Keratinocyte (primary cell): ENCODE results near the gene CLSTN3. TPM values are rescaled to one million over a fixed set of nuclear protein-coding genes. Genes with fewer than 3 reads are reported as not detected.

Experiments
- DNase-seq: peaks from one replicate; pipeline ENCODE4 v3.0.0-alpha.2; 2011; ENCODE audit warnings: low read depth, missing footprints, low spot score
- FAIRE-seq: peaks from 2 replicates; lab custom pipeline; 2011; peaks lifted over from hg19 to GRCh38; lab: Jason Lieb, UNC
- H2AFZ ChIP-seq: 2 replicates; pipeline ENCODE4 v1.6.0; 2012; ENCODE audit warnings: low read length, control low read depth, inconsistent platforms; ENCODE audit not compliant: control insufficient read depth
- H3K27ac ChIP-seq: 2 replicates; pipeline ENCODE4 v1.5.1; 2011; ENCODE audit warnings: low read length; ENCODE audit not compliant: control insufficient read depth, insufficient read depth
- H3K27me3 ChIP-seq: 3 replicates; pipeline ENCODE4 v1.6.0; 2011; ENCODE audit warnings: low read length; ENCODE audit not compliant: control insufficient read depth, insufficient read depth; ENCODE audit errors: extremely low read depth
- H3K36me3 ChIP-seq, 2 experiments: 2 replicates in 1 of 2; 3 replicates in 1 of 2; pipeline ENCODE4 v1.5.1; 2011; ENCODE audit warnings: low read length in 2 of 2, mild to moderate bottlenecking in 1 of 2; ENCODE audit not compliant: control insufficient read depth in 2 of 2, insufficient read depth in 2 of 2; ENCODE audit errors: extremely low read depth in 1 of 2
- H3K4me1 ChIP-seq: 3 replicates; pipeline ENCODE4 v1.5.1; 2011; ENCODE audit warnings: low read length; ENCODE audit not compliant: control insufficient read depth, insufficient read depth; ENCODE audit errors: extremely low read depth
- H3K4me2 ChIP-seq: 3 replicates; pipeline ENCODE4 v1.6.0; 2011; ENCODE audit warnings: low read depth, low read length; ENCODE audit not compliant: control insufficient read depth, insufficient read depth; ENCODE audit errors: extremely low read depth
- H3K4me3 ChIP-seq, 3 experiments: fragments of 200-600 bp in 1 of 3; sonication (generic) in 1 of 3; 2 replicates in 2 of 3; 3 replicates in 1 of 3; pipeline ENCODE4 v1.5.1; 2011 to 2016; ENCODE audit warnings: low read length in 3 of 3, mild to moderate bottlenecking in 3 of 3, control low read depth in 2 of 3, inconsistent platforms in 1 of 3, low read depth in 1 of 3, mixed read lengths in 1 of 3, mixed run types in 1 of 3, moderate library complexity in 1 of 3; ENCODE audit not compliant: control insufficient read depth in 2 of 3, insufficient read depth in 2 of 3; ENCODE audit errors: extremely low read depth in 1 of 3
- H3K79me2 ChIP-seq: 2 replicates; pipeline ENCODE4 v1.6.0; 2012; ENCODE audit warnings: low read length; ENCODE audit not compliant: control insufficient read depth, insufficient read depth
- H3K9ac ChIP-seq: 3 replicates; pipeline ENCODE4 v1.6.0; 2011; ENCODE audit warnings: low read length; ENCODE audit not compliant: control insufficient read depth, insufficient read depth; ENCODE audit errors: extremely low read depth
- H3K9me1 ChIP-seq: 3 replicates; pipeline ENCODE4 v1.6.0; 2011; ENCODE audit warnings: low read length; ENCODE audit not compliant: control insufficient read depth, insufficient read depth; ENCODE audit errors: extremely low read depth
- H3K9me3 ChIP-seq: 2 replicates; pipeline ENCODE4 v1.5.1; 2012; ENCODE audit warnings: low read depth, low read length; ENCODE audit not compliant: control insufficient read depth
- H4K20me1 ChIP-seq: 3 replicates; pipeline ENCODE4 v1.6.0; 2011; ENCODE audit warnings: low read length; ENCODE audit not compliant: control insufficient read depth, insufficient read depth; ENCODE audit errors: extremely low read depth
- CTCF ChIP-seq, 3 experiments: IDR thresholded peaks in 1 of 3; conservative IDR thresholded peaks in 1 of 3; optimal IDR thresholded peaks in 1 of 3; 2 replicates in 2 of 3; 3 replicates in 1 of 3; pipeline versions ENCODE3 to v1.5.1; 2011; ENCODE audit warnings: low read length in 3 of 3, mild to moderate bottlenecking in 3 of 3, moderate library complexity in 2 of 3, control low read depth in 1 of 3, inconsistent platforms in 1 of 3; ENCODE audit not compliant: insufficient read depth in 2 of 3; ENCODE audit errors: extremely low read depth in 1 of 3
- EZH2 ChIP-seq: IDR thresholded peaks from one replicate; pipeline ENCODE4 v1.6.1; 2012; ENCODE audit warnings: inconsistent platforms, mild to moderate bottlenecking, low read length, moderate library complexity
- dilution Hi-C: fragments of 300-500 bp; cut with MboI; formaldehyde crosslinking; loops from one replicate; pipeline ENCODE4 v1.7.0; 2020; ENCODE audit warnings: low sequenced_read_pairs; ENCODE audit not compliant: extremely low pct_ligation_motif_present
- polyA minus RNA-seq, 3 experiments: library from RNA; depleted of rRNA, polyadenylated mRNA; stranded (reverse); fragments of >200 nt; gene quantifications; 1 replicate in 1 of 3; 2 replicates in 1 of 3; 3 replicates in 1 of 3; pipeline ENCODE4 v1.2.3, GENCODE V29; 2011
- polyA plus RNA-seq, 5 experiments: library from polyadenylated mRNA; depleted of rRNA in 3 of 5; stranded (reverse) in 3 of 5; stranded (forward) in 1 of 5; unstranded in 1 of 5; fragments of >200 nt; gene quantifications; 1 replicate in 1 of 5; 2 replicates in 3 of 5; 3 replicates in 1 of 5; pipeline versions ENCODE4 v1.2.1 to v1.2.3, GENCODE V29; 2011 to 2012; ENCODE audit warnings: missing spikeins in 2 of 5, low read depth in 1 of 5, low replicate concordance in 1 of 5

The CLSTN3 gene
- 12.8 to 21.6 TPM (median 15.2 TPM) in 3 replicates for polyA plus RNA-seq
- 16.6 TPM for polyA plus RNA-seq (2011; ENCODE audit: low read depth)
- polyA plus RNA-seq (2011; cell fraction: cytosol; rRNA removed) = 2.5 and 3.4 TPM in 2 replicates
- polyA plus RNA-seq (2011; cell fraction: nucleus; rRNA removed) = 81.1 and 81.9 TPM in 2 replicates
- polyA plus RNA-seq (2012; ENCODE audit: low replicate concordance) = 9.6 and 9.8 TPM in 2 replicates
- polyA minus RNA-seq = 21.6 to 63.8 TPM (median 42.5 TPM) in 3 replicates
- 25.5 TPM for polyA minus RNA-seq (2011; cell fraction: cytosol; rRNA and poly(A)+ RNA removed)
- 35.0 and 60.0 TPM in 2 replicates for polyA minus RNA-seq (2011; cell fraction: nucleus; rRNA and poly(A)+ RNA removed)

- no peak for FAIRE-seq
- Histone ChIP-seq H3K4me3 (peak within 1 kb of the TSS; percentile 65 to 74 (median 74)), H3K36me3 (peaks cover 3 to 14% of the 10 kb centered on the region in 2 experiments), H3K9me1 (no peaks in the 10 kb centered on the region), H2AFZ (peak within 1 kb of the TSS; percentile 73), H3K4me2 (peak within 1 kb of the TSS; percentile 95), H3K27ac (peak within 1 kb of the TSS; percentile 8), H3K9me3 (no peaks in the 10 kb centered on the region), H3K4me1 (peaks cover 18% of the 10 kb centered on the region), H4K20me1 (peaks cover 2% of the 10 kb centered on the region), H3K9ac (peak within 1 kb of the TSS; percentile 61), H3K27me3 (no peaks in the 10 kb centered on the region), H3K79me2 (no peaks in the 10 kb centered on the region)
- no peak for TF ChIP-seq EZH2
- TF ChIP-seq CTCF (optimal IDR thresholded peaks at IDR 0.05 in 1 of 3, IDR thresholded peaks at IDR 0.05 in 1 of 3, conservative IDR thresholded peaks at IDR 0.05 in 1 of 3; ENCODE audit: extremely low read depth in 1 of 3, insufficient read depth in 2 of 3, low read length in 3 of 3) = no peak
- no peak for DNase-seq
- dilution Hi-C loops = no loop called here
Observed at GRCh38 chr12:7129872-7130691, at the start of gene CLSTN3. Gene CLSTN3, plus strand, starts transcription at chr12:7130371. Its CDS starts 278 bp downstream, at chr12:7130649.

- Histone ChIP-seq H4K20me1 (no peaks in the 10 kb centered on the region), H3K4me3 (no peak overlapping the region), H3K9ac (no peak overlapping the region), H3K4me1 (peaks cover 19% of the 10 kb centered on the region), H3K4me2 (no peak overlapping the region), H3K79me2 (no peaks in the 10 kb centered on the region), H3K9me3 (no peaks in the 10 kb centered on the region), H3K27me3 (no peaks in the 10 kb centered on the region), H3K9me1 (no peaks in the 10 kb centered on the region), H3K36me3 (no peaks in the 10 kb centered on the region), H2AFZ (no peak overlapping the region), H3K27ac (no peak overlapping the region)
- dilution Hi-C loops = no loop called here
- TF ChIP-seq EZH2 (no peak), CTCF (optimal IDR thresholded peaks at IDR 0.05 in 1 of 3, IDR thresholded peaks at IDR 0.05 in 1 of 3, conservative IDR thresholded peaks at IDR 0.05 in 1 of 3; ENCODE audit: extremely low read depth in 1 of 3, insufficient read depth in 2 of 3, low read length in 3 of 3) (no peak)
- FAIRE-seq (no peak), DNase-seq (no peak)
Observed at GRCh38 chr12:7081037-7081436, 49.1 kb upstream of the CLSTN3 start.
